Measurements from ENCODE around the gene MTA3. TPM values are rescaled to one million over a fixed set of nuclear protein-coding genes. Genes with fewer than 3 reads are reported as not detected.

The MTA3 gene
- total and polyA plus RNA-seq, 9 of the 15 experiments (the other 6 are each of a cell fraction or from before 2014, with no cell fraction given): 12.4 to 39.6 (median 23.5) TPM

DNA sequence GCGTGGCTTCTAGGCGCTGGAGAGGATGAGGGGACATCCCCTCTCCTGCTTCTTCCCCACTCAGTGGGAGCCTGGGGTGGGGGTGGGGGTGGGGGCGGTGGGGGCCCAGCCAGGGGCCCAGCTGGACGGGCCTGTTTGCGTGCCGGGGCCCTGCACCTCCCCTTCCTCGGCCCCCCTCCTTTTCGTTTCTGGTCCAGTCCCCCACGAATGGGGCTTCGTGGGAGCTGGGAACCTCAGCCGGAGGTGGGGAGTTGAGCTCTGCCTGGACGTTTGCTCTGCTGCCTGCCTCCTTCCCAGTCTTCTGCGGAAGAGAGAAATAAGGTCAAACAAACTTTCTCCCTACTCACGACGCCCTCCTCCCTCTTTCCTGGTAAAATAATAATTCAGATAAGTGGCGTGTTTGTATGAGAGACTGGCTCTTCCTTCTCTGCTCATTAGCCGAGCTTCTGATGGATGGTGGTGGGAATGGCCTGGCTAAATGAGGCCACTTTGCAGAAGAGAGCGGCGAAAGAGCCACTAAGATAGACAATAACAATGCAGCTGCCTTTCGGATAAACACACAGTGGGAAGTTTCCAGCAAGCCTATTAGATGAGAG lies 782 bp downstream of the MTA3 start:
- WGBS (ENCODE audit: insufficient coverage, low coverage, missing lambda C conversion rate): 3% methylated on average over 13 of the region's 20 CpGs
- FAIRE-seq: peak; percentile 77
- H3K27ac ChIP-seq (ENCODE audit: extremely low read depth, low read depth, low read length): peak overlapping the region; percentile 72
- in situ Hi-C loops (cut with MboI) (no loop called here), intact Hi-C loops (cut with micrococcal nuclease) (no loop called here)
- peak; percentile 38 to 68 (median 62) for DNase-seq (ENCODE audit: extremely low read depth in 1 of 4, low spot score in 3 of 4)
- no peaks in the 10 kb centered on the region for H4K20me1 ChIP-seq (replicated peaks; ENCODE audit: control insufficient read depth, insufficient read depth, low read length)
- peaks cover 14% of the 10 kb centered on the region for H3K79me2 ChIP-seq (ENCODE audit: control insufficient read depth, insufficient read depth, low read length)
- peaks cover 6 to 7% of the 10 kb centered on the region in 2 experiments; a peak in 2 of 5 replicates for H3K4me1 ChIP-seq (replicated peaks in 1 of 2; ENCODE audit: control insufficient read depth in 2 of 2, insufficient read depth in 2 of 2, low read length in 2 of 2)
- no peaks in the 10 kb centered on the region for H3K27me3 ChIP-seq (ENCODE audit: control insufficient read depth in 2 of 2, insufficient read depth in 2 of 2, low read length in 2 of 2)
- no peaks in the 10 kb centered on the region for H3K9me3 ChIP-seq (replicated peaks; ENCODE audit: control insufficient read depth, insufficient read depth, low read depth, low read length)
- H3K4me2 ChIP-seq (ENCODE audit: insufficient read depth, low read length): peak overlapping the region; percentile 83
- peak; percentile 69 for ATAC-seq
- H3K4me3 ChIP-seq: peak overlapping the region; percentile 70
- no peaks in the 10 kb centered on the region for H3K9me1 ChIP-seq (ENCODE audit: control insufficient read depth, insufficient read depth, low read length)
- BruUV-seq (replicated peaks): no TSS peak
- peaks cover 3% of the 10 kb centered on the region; the same call in 1 of the 3 replicates for H3K36me3 ChIP-seq (ENCODE audit: control insufficient read depth, insufficient read depth, low read length)
- H2AFZ ChIP-seq (ENCODE audit: low read depth, low read length): peak overlapping the region; percentile 89
- H3K9ac ChIP-seq (ENCODE audit: insufficient read depth in 1 of 2, low read depth in 2 of 2, low read length in 2 of 2): peak overlapping the region; percentile 63 to 96
- ChIA-PET POLR2A (interaction anchor here (0.7 to 1.0 kb wide), 3 partner anchors 9 to 57 kb away, joined by 3 to 5 read pairs (median 3); no protein-coding TSS in a partner anchor), CTCF (ENCODE audit: low intra/inter-chr PET ratio) (no interaction called here)
- TF ChIP-seq, protein P1, sequence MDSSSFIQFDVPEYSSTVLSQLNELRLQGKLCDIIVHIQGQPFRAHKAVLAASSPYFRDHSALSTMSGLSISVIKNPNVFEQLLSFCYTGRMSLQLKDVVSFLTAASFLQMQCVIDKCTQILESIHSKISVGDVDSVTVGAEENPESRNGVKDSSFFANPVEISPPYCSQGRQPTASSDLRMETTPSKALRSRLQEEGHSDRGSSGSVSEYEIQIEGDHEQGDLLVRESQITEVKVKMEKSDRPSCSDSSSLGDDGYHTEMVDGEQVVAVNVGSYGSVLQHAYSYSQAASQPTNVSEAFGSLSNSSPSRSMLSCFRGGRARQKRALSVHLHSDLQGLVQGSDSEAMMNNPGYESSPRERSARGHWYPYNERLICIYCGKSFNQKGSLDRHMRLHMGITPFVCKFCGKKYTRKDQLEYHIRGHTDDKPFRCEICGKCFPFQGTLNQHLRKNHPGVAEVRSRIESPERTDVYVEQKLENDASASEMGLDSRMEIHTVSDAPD (CRISPR knock-in tag; IDR thresholded peaks at IDR 0.05): no peak
- TF ChIP-seq, protein P2, sequence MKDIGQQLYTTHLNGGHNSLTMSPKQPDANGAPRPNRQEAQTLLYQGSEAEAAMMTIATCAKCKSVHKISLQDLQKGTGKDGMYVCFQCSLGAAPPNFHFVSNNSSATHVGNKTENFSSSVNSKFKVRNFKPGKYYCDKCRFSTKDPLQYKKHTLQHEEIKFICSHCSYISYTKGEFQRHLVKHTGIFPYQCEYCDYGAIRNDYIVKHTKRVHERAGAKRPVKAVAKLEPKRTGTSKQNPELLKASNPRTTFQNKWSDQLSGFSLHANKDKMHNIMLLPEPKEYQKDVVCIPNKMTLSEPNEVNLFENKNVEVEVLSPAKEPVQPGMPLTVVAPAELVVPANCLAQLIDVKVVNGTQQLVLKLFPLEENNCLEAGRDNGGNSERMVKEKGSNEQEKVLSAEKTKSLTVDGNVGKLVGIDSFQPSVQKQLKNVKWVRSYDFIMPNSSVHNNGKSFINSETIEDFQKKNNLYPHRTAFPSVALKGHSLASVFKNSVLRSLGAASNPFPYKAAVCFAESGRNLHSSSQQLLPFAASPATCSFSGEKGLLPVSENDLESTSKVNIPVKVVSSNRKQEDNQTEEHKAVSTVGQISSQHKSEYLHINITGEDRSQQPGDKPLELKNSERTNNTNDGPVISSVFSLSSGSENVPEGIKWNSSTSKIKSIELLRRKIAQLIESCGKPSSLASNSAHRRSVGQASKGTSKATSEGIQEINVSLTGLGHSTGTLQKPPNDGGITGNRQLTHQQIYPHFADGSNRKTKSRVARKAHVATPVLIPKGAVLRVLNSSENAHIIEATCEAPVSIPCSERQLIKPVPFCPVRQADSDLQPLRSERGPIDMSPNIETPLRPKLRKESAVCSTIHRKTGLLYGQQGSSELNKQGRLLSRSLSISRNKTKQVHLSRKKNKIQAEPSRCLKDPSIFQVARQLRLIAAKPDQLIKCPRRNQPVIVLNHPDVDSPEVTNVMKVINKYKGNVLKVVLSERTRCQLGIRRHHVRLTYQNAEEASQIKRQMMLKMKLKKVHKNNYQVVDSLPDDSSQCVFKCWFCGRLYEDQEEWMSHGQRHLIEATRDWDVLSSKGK (CRISPR knock-in tag; IDR thresholded peaks at IDR 0.05): no peak
- no peak for TF ChIP-seq STAT5B (CRISPR knock-in tag; IDR thresholded peaks at IDR 0.05)
- no peak for TF ChIP-seq NELFE (IDR thresholded peaks at IDR 0.05; ENCODE audit: insufficient read depth, insufficient read length)
- TF ChIP-seq DACH1 (IDR thresholded peaks at IDR 0.05; ENCODE audit: partially characterized antibody): no peak
- TF ChIP-seq TGIF2 (CRISPR knock-in tag; IDR thresholded peaks at IDR 0.05): no peak
- TF ChIP-seq RUNX1 (IDR thresholded peaks at IDR 0.05; ENCODE audit: low read depth): no peak
- no peak for TF ChIP-seq KDM2B (CRISPR knock-in tag; IDR thresholded peaks at IDR 0.05)
- TF ChIP-seq ZNF347 (CRISPR knock-in tag; IDR thresholded peaks at IDR 0.05; ENCODE audit: low read depth): no peak
- no peak for TF ChIP-seq HMG20B (CRISPR knock-in tag; IDR thresholded peaks at IDR 0.05)
- TF ChIP-seq TBP (optimal IDR thresholded peaks at IDR 0.05; ENCODE audit: low read depth, low read length): no peak
- TF ChIP-seq, protein P3, sequence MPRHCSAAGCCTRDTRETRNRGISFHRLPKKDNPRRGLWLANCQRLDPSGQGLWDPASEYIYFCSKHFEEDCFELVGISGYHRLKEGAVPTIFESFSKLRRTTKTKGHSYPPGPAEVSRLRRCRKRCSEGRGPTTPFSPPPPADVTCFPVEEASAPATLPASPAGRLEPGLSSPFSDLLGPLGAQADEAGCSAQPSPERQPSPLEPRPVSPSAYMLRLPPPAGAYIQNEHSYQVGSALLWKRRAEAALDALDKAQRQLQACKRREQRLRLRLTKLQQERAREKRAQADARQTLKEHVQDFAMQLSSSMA (CRISPR knock-in tag; IDR thresholded peaks at IDR 0.05): no peak
- TF ChIP-seq DMBX1 (CRISPR knock-in tag; IDR thresholded peaks at IDR 0.05; ENCODE audit: borderline replicate concordance): no peak
- TF ChIP-seq PRMT5 (CRISPR knock-in tag; IDR thresholded peaks at IDR 0.05): no peak
- no peak for TF ChIP-seq SP2 (IDR thresholded peaks at IDR 0.05; ENCODE audit: extremely low read depth, low read depth, low read length, poor library complexity, severe bottlenecking)
- TF ChIP-seq PHB2 (IDR thresholded peaks at IDR 0.05; ENCODE audit: low read depth): no peak
- TF ChIP-seq, protein P4, sequence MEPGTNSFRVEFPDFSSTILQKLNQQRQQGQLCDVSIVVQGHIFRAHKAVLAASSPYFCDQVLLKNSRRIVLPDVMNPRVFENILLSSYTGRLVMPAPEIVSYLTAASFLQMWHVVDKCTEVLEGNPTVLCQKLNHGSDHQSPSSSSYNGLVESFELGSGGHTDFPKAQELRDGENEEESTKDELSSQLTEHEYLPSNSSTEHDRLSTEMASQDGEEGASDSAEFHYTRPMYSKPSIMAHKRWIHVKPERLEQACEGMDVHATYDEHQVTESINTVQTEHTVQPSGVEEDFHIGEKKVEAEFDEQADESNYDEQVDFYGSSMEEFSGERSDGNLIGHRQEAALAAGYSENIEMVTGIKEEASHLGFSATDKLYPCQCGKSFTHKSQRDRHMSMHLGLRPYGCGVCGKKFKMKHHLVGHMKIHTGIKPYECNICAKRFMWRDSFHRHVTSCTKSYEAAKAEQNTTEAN (CRISPR knock-in tag; IDR thresholded peaks at IDR 0.05): no peak

All from K562 (cell line).